Tibial nerve (tissue), 4 donors: ENCODE results near the gene ERI3. TPM values are rescaled to one million over a fixed set of nuclear protein-coding genes. Genes with fewer than 3 reads are reported as not detected.

ENCODE experiments used
- DNase-seq, 2 donors: peaks; one replicate each; pipeline ENCODE4 v3.0.0-alpha.2; 2019; ENCODE audit warnings: low spot score in 2 of 2
- H3K27ac ChIP-seq, 4 donors: fragments of 200-600 bp; sonication (generic) in 3 of 4; one replicate each; pipeline ENCODE4 v1.5.1; 2017 to 2019; ENCODE audit warnings: mild to moderate bottlenecking in 1 of 4
- H3K27me3 ChIP-seq, 2 donors: fragments of 200-600 bp; sonication (generic) in 1 of 2; one replicate each; pipeline versions ENCODE4 v1.5.1 to v1.6.0; 2017 to 2019
- H3K36me3 ChIP-seq, 3 donors: fragments of 200-600 bp; sonication (generic); one replicate each; pipeline ENCODE4 v1.5.1; 2018 to 2019
- H3K4me1 ChIP-seq, 4 donors: fragments of 200-600 bp; sonication (generic) in 3 of 4; one replicate each; pipeline ENCODE4 v1.5.1; 2017 to 2019
- H3K4me3 ChIP-seq, 4 donors: fragments of 200-600 bp; sonication (generic) in 3 of 4; one replicate each; pipeline ENCODE4 v1.5.1; 2017 to 2019; ENCODE audit warnings: mild to moderate bottlenecking in 1 of 4, moderate library complexity in 1 of 4
- H3K9me3 ChIP-seq, 4 donors: fragments of 200-600 bp; sonication (generic) in 3 of 4; one replicate each; pipeline ENCODE4 v1.5.1; 2017 to 2019
- CTCF ChIP-seq, 5 experiments: fragments of 200-600 bp in 3 of 5; fragments of 450-650 bp in 2 of 5; sonication (generic) in 3 of 5; IDR thresholded peaks; one replicate each; pipeline ENCODE4 v1.5.1; 2016 to 2019; ENCODE audit warnings: antibody characterized with exemption in 5 of 5, mild to moderate bottlenecking in 3 of 5, moderate library complexity in 2 of 5
- EP300 ChIP-seq, 2 donors: sonication (generic); formaldehyde crosslinking; IDR thresholded peaks; one replicate each; pipeline ENCODE4 v1.6.1; 2017; ENCODE audit warnings: antibody characterized with exemption in 2 of 2, mild to moderate bottlenecking in 1 of 2
- POLR2A ChIP-seq, 2 donors: fragments of 450-650 bp; IDR thresholded peaks; one replicate each; pipeline ENCODE4 v1.6.1; 2017; ENCODE audit warnings: antibody characterized with exemption in 2 of 2, mild to moderate bottlenecking in 2 of 2, moderate library complexity in 2 of 2
- WGBS, 2 donors: methylation state at CpG; one replicate each; pipeline ENCODE4 v1.1.5; 2018; 5-methylcytosine and 5-hydroxymethylcytosine counted together
- total RNA-seq, 4 donors: library from RNA; depleted of rRNA; stranded (reverse); fragments of >200 nt; gene quantifications; one replicate each; pipeline ENCODE4 v1.1.0, GENCODE V29; 2016

ERI3 gene
- total RNA-seq, 4 donors from 2014 or later: 60.1 to 82.2 (median 66.5) TPM

GRCh38 chr1:44351289-44351688 lies 3.8 kb downstream of the ERI3 start:
- DNase-seq: no peak

GRCh38 chr1:44348061-44348485 lies 7.0 kb downstream of the ERI3 start:
- Histone ChIP-seq H3K4me3 (no peak overlapping the region), H3K27ac (peak overlapping the region in 3 of 4 donors; percentile 38 to 82 (median 82)), H3K9me3 (no peaks in the 10 kb centered on the region), H3K27me3 (no peaks in the 10 kb centered on the region), H3K36me3 (peaks cover 0 to 3% (median 0%) of the 10 kb centered on the region in 3 donors), H3K4me1 (peaks cover 5 to 72% (median 34%) of the 10 kb centered on the region in 4 donors)
- TF ChIP-seq POLR2A (IDR thresholded peaks at IDR 0.05) (no peak), EP300 (IDR thresholded peaks at IDR 0.05) (no peak), CTCF (IDR thresholded peaks at IDR 0.05) (no peak)
- DNase-seq: no peak
- 64 to 65% methylated on average over 4 of the region's 4 CpGs for WGBS, 2 donors

More at GRCh38 chr1:44351289-44351688, 3.8 kb downstream of the ERI3 start:
- Histone ChIP-seq H3K4me3 (no peak overlapping the region), H3K9me3 (no peaks in the 10 kb centered on the region), H3K27me3 (no peaks in the 10 kb centered on the region), H3K4me1 (peaks cover 0 to 67% (median 29%) of the 10 kb centered on the region in 4 donors), H3K27ac (no peak overlapping the region), H3K36me3 (peaks cover 0 to 3% (median 0%) of the 10 kb centered on the region in 3 donors)
- TF ChIP-seq POLR2A (IDR thresholded peaks at IDR 0.05): no peak
- TF ChIP-seq EP300 (IDR thresholded peaks at IDR 0.05): no peak
- TF ChIP-seq CTCF (IDR thresholded peaks at IDR 0.05): no peak
- WGBS, 2 donors: 86 to 97% methylated on average over 2 of the region's 2 CpGs

- H3K27ac ChIP-seq: peak overlapping the region; percentile 19 to 82 (median 60)
- H3K4me1 ChIP-seq: peaks cover 5 to 64% (median 34%) of the 10 kb centered on the region in 4 donors
- no peak for TF ChIP-seq POLR2A (IDR thresholded peaks at IDR 0.05)
- TF ChIP-seq CTCF (IDR thresholded peaks at IDR 0.05): no peak
- peak in 1 of 2 donors; percentile 46 for TF ChIP-seq EP300 (IDR thresholded peaks at IDR 0.05)
- peaks cover 0 to 3% (median 0%) of the 10 kb centered on the region in 3 donors for H3K36me3 ChIP-seq
- no peaks in the 10 kb centered on the region for H3K9me3 ChIP-seq
- no peak overlapping the region for H3K4me3 ChIP-seq
- no peaks in the 10 kb centered on the region for H3K27me3 ChIP-seq
- no peak for DNase-seq
- 26% methylated on average over 4 of the region's 4 CpGs for WGBS, 2 donors
These were observed 7.8 kb downstream of the ERI3 start for GRCh38 chr1:44347280-44347679.

GRCh38 chr1:44346878-44347277 lies 8.2 kb downstream of the ERI3 start:
- Histone ChIP-seq H3K4me3 (no peak overlapping the region), H3K27ac (peak overlapping the region; percentile 34 to 82 (median 60)), H3K9me3 (no peaks in the 10 kb centered on the region), H3K4me1 (peaks cover 5 to 63% (median 34%) of the 10 kb centered on the region in 4 donors), H3K36me3 (peaks cover 0 to 3% (median 0%) of the 10 kb centered on the region in 3 donors), H3K27me3 (no peaks in the 10 kb centered on the region)
- no peak for DNase-seq
- TF ChIP-seq POLR2A (IDR thresholded peaks at IDR 0.05) (no peak), EP300 (IDR thresholded peaks at IDR 0.05) (no peak), CTCF (IDR thresholded peaks at IDR 0.05) (no peak)
- WGBS, 2 donors: 72 to 75% methylated on average over 6 of the region's 6 CpGs

GRCh38 chr1:44346184-44346583 lies 8.9 kb downstream of the ERI3 start:
- 17 to 44% methylated on average over 2 of the region's 2 CpGs for WGBS, 2 donors
- peaks cover 5 to 66% (median 34%) of the 10 kb centered on the region in 4 donors for H3K4me1 ChIP-seq
- TF ChIP-seq EP300 (IDR thresholded peaks at IDR 0.05) (no peak), CTCF (IDR thresholded peaks at IDR 0.05) (no peak), POLR2A (IDR thresholded peaks at IDR 0.05) (no peak)
- H3K36me3 ChIP-seq: peaks cover 0 to 6% (median 0%) of the 10 kb centered on the region in 3 donors
- no peak for DNase-seq
- H3K9me3 ChIP-seq: no peaks in the 10 kb centered on the region
- H3K27ac ChIP-seq: peak overlapping the region; percentile 34 to 82 (median 60)
- H3K27me3 ChIP-seq: no peaks in the 10 kb centered on the region
- no peak overlapping the region for H3K4me3 ChIP-seq
